HepG2 (cell line): ENCODE measurements around the gene ANO10.
"Not testable (repeated sequence)": the region's sequence is repeated elsewhere in the genome, so short reads cannot be mapped to it uniquely, and the experiment has no call there.

Experiments used
- KDM1A ChIP-seq: IDR thresholded peaks from 2 replicates; pipeline ENCODE4 v1.6.1; 2016; ENCODE audit warnings: missing compliant biosample characterization
- SMARCC2 ChIP-seq: fragments of 450-650 bp; IDR thresholded peaks from 2 replicates; pipeline ENCODE4 v1.6.1; 2017; ENCODE audit warnings: antibody characterized with exemption, mild to moderate bottlenecking
- SMC3 ChIP-seq: IDR thresholded peaks from 2 replicates; pipeline ENCODE4 v1.6.1; 2011; ENCODE audit warnings: low read length, improper control_type of control experiment
- STAG1 ChIP-seq: sonication (generic); formaldehyde crosslinking; IDR thresholded peaks from 2 replicates; pipeline ENCODE4 v1.4.0; 2020; ENCODE audit warnings: missing genetic modification reagents
- ZNF703 ChIP-seq: sonication (generic); formaldehyde crosslinking; IDR thresholded peaks from 2 replicates; pipeline ENCODE4 v1.5.1; 2020; ENCODE audit warnings: missing genetic modification reagents, mild to moderate bottlenecking, moderate library complexity, borderline replicate concordance

DNA sequence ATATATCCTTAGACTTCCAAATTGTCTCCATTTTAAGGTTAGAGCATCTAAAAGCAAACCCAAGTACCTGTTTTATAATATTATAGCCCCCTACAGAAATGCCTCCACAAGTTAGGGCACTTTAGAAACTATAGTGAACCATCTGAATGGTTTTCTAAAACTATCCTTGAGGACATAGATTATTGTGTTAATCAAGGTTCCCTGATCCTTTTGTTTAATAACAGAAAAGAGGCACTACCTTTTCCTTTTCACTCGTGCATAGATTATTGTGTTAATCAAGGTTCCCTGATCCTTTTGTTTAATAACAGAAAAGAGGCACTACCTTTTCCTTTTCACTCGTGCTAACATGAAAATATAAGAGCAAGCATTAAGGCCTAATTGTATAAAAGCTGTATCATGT, 143.0 kb downstream of the ANO10 start:
- TF ChIP-seq KDM1A; STAG1 (CRISPR knock-in tag); SMC3; ZNF703 (CRISPR knock-in tag); SMARCC2: not testable (repeated sequence)
